GM04503 (cell line): Measurements from ENCODE around the gene XYLT1.

ENCODE experiments used
- DNase-seq: peaks from one replicate; pipeline ENCODE4 v3.0.0-alpha.2; 2012; ENCODE audit warnings: low read depth

The XYLT1 gene

GRCh38 chr16:17082095-17082882 is 388.5 kb downstream of the XYLT1 start:
- no peak for DNase-seq

GRCh38 chr16:17080105-17080504 is 390.7 kb downstream of the XYLT1 start:
- no peak for DNase-seq

- no peak for DNase-seq
These were observed 391.7 kb downstream of the XYLT1 start for GRCh38 chr16:17078931-17079631.

- no peak for DNase-seq
These were observed 393.8 kb downstream of the XYLT1 start for GRCh38 chr16:17076818-17077498.

GRCh38 chr16:17076092-17076754 is 394.5 kb downstream of the XYLT1 start:
- DNase-seq, result no peak

GRCh38 chr16:17072104-17072503 is 398.7 kb downstream of the XYLT1 start:
- no peak for DNase-seq

GRCh38 chr16:17070882-17071592 is 399.7 kb downstream of the XYLT1 start:
- no peak for DNase-seq

GRCh38 chr16:17069681-17070080 is 401.1 kb downstream of the XYLT1 start:
- DNase-seq, result no peak

- no peak for DNase-seq
These were observed 402.2 kb downstream of the XYLT1 start for GRCh38 chr16:17068524-17068923.

- DNase-seq, result no peak
These were observed 402.9 kb downstream of the XYLT1 start for GRCh38 chr16:17067882-17068281.

GRCh38 chr16:17063201-17064139 is 407.3 kb downstream of the XYLT1 start:
- DNase-seq, result no peak

- no peak for DNase-seq
These were observed 408.1 kb downstream of the XYLT1 start for GRCh38 chr16:17062676-17063075.

GRCh38 chr16:17061326-17061725 is 409.4 kb downstream of the XYLT1 start:
- no peak for DNase-seq

GRCh38 chr16:17058471-17058870 is 412.3 kb downstream of the XYLT1 start:
- DNase-seq, result no peak

- no peak for DNase-seq
These were observed 414.1 kb downstream of the XYLT1 start for GRCh38 chr16:17056666-17057065.

- DNase-seq, result no peak
These were observed 417.1 kb downstream of the XYLT1 start for GRCh38 chr16:17053536-17054160.
